Measurements from ENCODE around the gene PLPPR1. TPM values are rescaled to one million over a fixed set of nuclear protein-coding genes. Genes with fewer than 3 reads are reported as not detected.

The PLPPR1 gene
- polyA plus RNA-seq, 3 donors, result not detected

GRCh38 chr9:101359679-101360078 lies 331.2 kb downstream of the PLPPR1 start:
- H3K4me3 Mint-ChIP-seq, result no peak overlapping the region
- H3K27ac ChIP-seq (ENCODE audit: low read depth in 1 of 2, low read length in 2 of 2), result no peak overlapping the region
- H3K4me2 ChIP-seq (replicated peaks; ENCODE audit: extremely low read depth, low read length, poor library complexity, severe bottlenecking), result no peak overlapping the region
- H3K36me3 Mint-ChIP-seq, result no peaks in the 10 kb centered on the region
- no CpG with 5 or more reads among the region's 1 CpG for WGBS (ENCODE audit: insufficient coverage)
- no peaks in the 10 kb centered on the region for H3K79me2 ChIP-seq (ENCODE audit: insufficient read depth, low read length)
- H3K9ac ChIP-seq (ENCODE audit: insufficient read depth, low read length, poor library complexity, severe bottlenecking), result no peak overlapping the region
- no peak overlapping the region for H3K4me3 ChIP-seq (replicated peaks in 1 of 3; ENCODE audit: low read depth in 2 of 3, low read length in 3 of 3)
- no peaks in the 10 kb centered on the region for H3K27me3 ChIP-seq (ENCODE audit: control insufficient read depth in 2 of 2, insufficient read depth in 2 of 2, low read length in 2 of 2)
- no peak overlapping the region for H2AFZ ChIP-seq (ENCODE audit: insufficient read depth, low read depth, low read length, poor library complexity, severe bottlenecking)
- H3K27ac Mint-ChIP-seq, result no peak overlapping the region
- H3K9me3 ChIP-seq (replicated peaks in 1 of 2; ENCODE audit: control insufficient read depth in 1 of 2, insufficient read depth in 1 of 2, low read length in 2 of 2), result no peaks in the 10 kb centered on the region
- no peaks in the 10 kb centered on the region for H4K20me1 ChIP-seq (ENCODE audit: insufficient read depth, low read length)
- H3K36me3 ChIP-seq (replicated peaks in 1 of 2; ENCODE audit: control insufficient read depth in 1 of 2, insufficient read depth in 2 of 2, low read length in 2 of 2), result no peaks in the 10 kb centered on the region
- H3K4me1 Mint-ChIP-seq, result no peaks in the 10 kb centered on the region
- intact Hi-C loops (cut with micrococcal nuclease), result no loop called here
- no peaks in the 10 kb centered on the region for H3K4me1 ChIP-seq (ENCODE audit: control insufficient read depth in 1 of 2, insufficient read depth in 2 of 2, low read length in 2 of 2)
- H3K27me3 Mint-ChIP-seq (ENCODE audit: low read depth in 3 of 3), result peaks cover 3 to 4% (median 3%) of the 10 kb centered on the region in 3 donors
- no peak for TF ChIP-seq CTCF (IDR thresholded peaks at IDR 0.05)
- H3K9me3 Mint-ChIP-seq, result peaks cover 1 to 20% (median 6%) of the 10 kb centered on the region in 7 donors
- DNase-seq, result no peak

DNA sequence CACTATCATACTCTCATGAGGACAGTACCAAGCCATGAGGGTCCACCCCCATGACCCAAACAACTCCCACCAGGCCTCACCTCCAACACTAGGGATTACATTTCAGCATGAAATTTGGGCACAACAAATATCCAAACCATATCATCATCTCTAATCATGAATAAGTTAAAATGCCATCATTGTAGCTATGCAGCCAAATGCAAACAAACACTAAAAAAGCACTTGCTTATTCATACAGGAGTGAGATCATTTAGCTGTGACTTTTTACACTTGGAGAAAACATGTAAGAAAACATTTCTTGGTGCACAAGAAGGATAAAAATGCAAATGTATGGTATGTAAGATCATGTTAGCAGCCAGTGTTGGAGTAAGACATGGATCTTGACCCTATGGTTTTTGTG lies 332.1 kb downstream of the PLPPR1 start:
- H3K4me1 Mint-ChIP-seq, result no peaks in the 10 kb centered on the region
- H3K27me3 Mint-ChIP-seq (ENCODE audit: low read depth in 3 of 3), result peaks cover 3 to 5% (median 3%) of the 10 kb centered on the region in 3 donors

More for the DNA sequence above, 332.1 kb downstream of the PLPPR1 start:
- Histone ChIP-seq H3K4me3 (replicated peaks in 1 of 3; ENCODE audit: low read depth in 2 of 3, low read length in 3 of 3) (no peak overlapping the region), H3K27ac (ENCODE audit: low read depth in 1 of 2, low read length in 2 of 2) (no peak overlapping the region), H3K79me2 (ENCODE audit: insufficient read depth, low read length) (no peaks in the 10 kb centered on the region), H3K27me3 (ENCODE audit: control insufficient read depth in 2 of 2, insufficient read depth in 2 of 2, low read length in 2 of 2) (no peaks in the 10 kb centered on the region), H3K4me1 (ENCODE audit: control insufficient read depth in 1 of 2, insufficient read depth in 2 of 2, low read length in 2 of 2) (no peaks in the 10 kb centered on the region), H4K20me1 (ENCODE audit: insufficient read depth, low read length) (no peaks in the 10 kb centered on the region), H3K9me3 (replicated peaks in 1 of 2; ENCODE audit: control insufficient read depth in 1 of 2, insufficient read depth in 1 of 2, low read length in 2 of 2) (no peaks in the 10 kb centered on the region), H3K9ac (ENCODE audit: insufficient read depth, low read length, poor library complexity, severe bottlenecking) (no peak overlapping the region), H2AFZ (ENCODE audit: insufficient read depth, low read depth, low read length, poor library complexity, severe bottlenecking) (no peak overlapping the region), H3K4me2 (replicated peaks; ENCODE audit: extremely low read depth, low read length, poor library complexity, severe bottlenecking) (no peak overlapping the region), H3K36me3 (replicated peaks in 1 of 2; ENCODE audit: control insufficient read depth in 1 of 2, insufficient read depth in 2 of 2, low read length in 2 of 2) (no peaks in the 10 kb centered on the region)
- intact Hi-C loops (cut with micrococcal nuclease), result no loop called here
- DNase-seq, result no peak
- Mint-ChIP-seq H3K36me3 (no peaks in the 10 kb centered on the region), H3K4me3 (no peak overlapping the region), H3K9me3 (peaks cover 1 to 18% (median 6%) of the 10 kb centered on the region in 7 donors), H3K27ac (peak overlapping the region in 1 of 7 donors; percentile 16)
- no peak for TF ChIP-seq CTCF (IDR thresholded peaks at IDR 0.05)

All from CD14-positive monocyte (primary cell).